ENCODE results near the gene CHADL.

CHADL gene

GRCh38 chr22:41229730-41230400 is 10.9 kb downstream of the CHADL start:
- DNase-seq, result no peak

- DNase-seq, result no peak
Measured at GRCh38 chr22:41229215-41229614, 11.5 kb downstream of the CHADL start.

- DNase-seq, result no peak
Measured at GRCh38 chr22:41226723-41227655, 13.7 kb downstream of the CHADL start.

- DNase-seq, result no peak
Measured at GRCh38 chr22:41223535-41223934, 17.2 kb downstream of the CHADL start.

- DNase-seq, result no peak
Measured at GRCh38 chr22:41222846-41223507, 17.8 kb downstream of the CHADL start.

GRCh38 chr22:41217553-41218157 is 23.1 kb downstream of the CHADL start:
- DNase-seq, result peak; percentile 12

GRCh38 chr22:41216984-41217383 is 23.7 kb downstream of the CHADL start:
- DNase-seq, result no peak

GRCh38 chr22:41215926-41216325 is 24.8 kb downstream of the CHADL start:
- no peak for DNase-seq

- DNase-seq, result no peak
Measured at GRCh38 chr22:41215409-41215808, 25.3 kb downstream of the CHADL start.

GRCh38 chr22:41206719-41207118 is 34.0 kb downstream of the CHADL start:
- no peak for DNase-seq

- peak; percentile 84 for DNase-seq
Measured at GRCh38 chr22:41204992-41205900, 35.5 kb downstream of the CHADL start, which contains the start of gene L3MBTL2. Gene L3MBTL2 (plus strand): TSS chr22:41205312. CDS start chr22:41205363, 51 bp downstream.

GRCh38 chr22:41204066-41204465 is 36.7 kb downstream of the CHADL start:
- no peak for DNase-seq

GRCh38 chr22:41203118-41203517 is 37.6 kb downstream of the CHADL start:
- DNase-seq, result no peak

- DNase-seq, result no peak
Measured at GRCh38 chr22:41201141-41201540, 39.6 kb downstream of the CHADL start.

GRCh38 chr22:41198027-41198580 is 42.6 kb downstream of the CHADL start:
- DNase-seq, result peak; percentile 9

GRCh38 chr22:41197038-41197972 is 43.4 kb downstream of the CHADL start:
- no peak for DNase-seq

GRCh38 chr22:41193829-41194228 is 46.9 kb downstream of the CHADL start:
- DNase-seq, result no peak

GRCh38 chr22:41191467-41191866 is 49.3 kb downstream of the CHADL start:
- DNase-seq, result no peak

- no peak for DNase-seq
Measured at GRCh38 chr22:41184679-41185078, 56.1 kb downstream of the CHADL start.

Data from NCI-H1436 treated with DMSO at 0.1 percent for 48 hours (cell line).